Measurements from ENCODE around the gene CFAP53. TPM values are rescaled to one million over a fixed set of nuclear protein-coding genes. Genes with fewer than 3 reads are reported as not detected.
"Not testable (repeated sequence)": the region's sequence is repeated elsewhere in the genome, so short reads cannot be mapped to it uniquely, and the experiment has no call there.

CFAP53 gene
- total RNA-seq, 1 experiment from 2014 or later: 1.0 TPM

DNA sequence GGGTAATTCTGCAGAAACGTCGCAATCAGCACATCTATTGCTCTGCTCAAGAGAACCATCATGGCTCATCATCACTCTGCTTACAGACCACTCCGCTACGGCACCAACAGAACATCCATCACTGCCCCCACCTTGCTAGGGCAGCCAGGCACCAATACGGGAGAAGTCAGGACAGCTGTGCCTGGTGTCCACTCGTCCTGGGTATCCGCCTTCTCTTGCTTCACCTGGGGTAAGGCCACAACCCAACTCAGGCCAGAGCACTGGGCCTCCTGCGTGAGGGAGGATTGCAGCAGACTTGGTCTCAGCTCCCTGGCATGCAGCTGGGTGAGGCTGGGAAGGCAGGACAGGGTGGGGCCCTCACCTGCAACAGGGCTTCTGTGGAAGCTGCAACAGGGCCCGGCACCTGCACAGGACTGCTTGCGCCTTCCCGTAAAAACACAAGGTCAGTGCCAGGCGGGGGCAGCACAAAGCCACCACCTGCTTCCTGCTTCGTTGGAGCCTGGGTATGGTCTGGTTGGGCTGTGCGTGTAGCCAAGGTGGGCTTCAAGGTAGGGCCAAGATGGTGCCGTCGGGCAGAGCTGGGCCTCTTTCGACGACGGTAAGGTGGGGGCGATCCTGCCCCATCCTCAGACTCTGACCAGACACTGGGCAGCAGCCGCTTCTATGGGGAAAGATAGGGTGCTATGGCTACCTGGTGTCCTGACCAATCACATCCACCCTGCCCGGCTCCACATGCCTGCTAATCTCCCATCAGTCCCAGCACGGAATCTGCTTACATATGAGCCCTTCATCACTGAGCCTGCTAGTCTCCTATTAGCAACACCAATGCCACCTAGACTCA, 7.1 kb upstream of the CFAP53 start:
- DNase-seq (ENCODE audit: low spot score): no peak

- DNase-seq (ENCODE audit: low spot score): no peak
Measured at GRCh38 chr18:50272568-50272967, 6.3 kb upstream of the CFAP53 start.

DNA sequence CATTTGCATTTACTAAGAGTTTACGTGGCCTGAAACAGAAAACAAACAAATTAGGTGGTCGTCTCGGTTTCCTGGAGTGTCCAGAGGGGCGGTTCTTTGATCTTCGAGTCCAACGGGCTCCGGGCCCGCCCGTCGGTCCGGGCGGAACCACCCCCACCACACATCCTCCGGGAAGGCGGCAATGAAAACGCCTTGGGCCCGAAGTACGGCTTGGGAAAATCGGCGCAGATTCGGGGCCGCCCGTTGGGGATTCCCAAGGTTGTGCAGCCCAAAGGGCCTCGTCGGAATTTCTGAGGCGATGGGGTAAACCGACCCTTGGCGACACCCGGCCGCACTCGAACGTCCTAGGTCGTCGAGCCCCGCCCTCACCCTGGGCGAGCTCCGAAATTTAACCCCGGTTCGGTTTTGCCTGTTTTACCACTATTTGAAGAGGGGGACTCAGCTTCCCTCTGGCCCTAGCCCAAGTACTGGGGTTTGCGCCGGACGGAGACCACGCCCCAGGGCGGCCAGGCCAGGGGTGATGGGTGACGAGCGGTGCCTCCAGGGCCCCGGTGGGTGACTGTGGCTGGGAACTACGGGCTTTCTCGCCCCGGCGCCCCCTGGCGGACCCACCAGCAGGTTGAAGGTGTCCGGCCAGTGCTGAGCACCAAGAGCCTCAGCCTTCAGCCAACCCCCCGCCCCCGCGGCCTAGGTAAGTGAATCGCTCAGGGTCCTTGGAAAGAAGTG, 1.9 kb upstream of the CFAP53 start:
- DNase-seq (ENCODE audit: low spot score): no peak

- no peak for DNase-seq (ENCODE audit: low spot score)
Measured at GRCh38 chr18:50262977-50263376, 3.3 kb downstream of the CFAP53 start.

DNA sequence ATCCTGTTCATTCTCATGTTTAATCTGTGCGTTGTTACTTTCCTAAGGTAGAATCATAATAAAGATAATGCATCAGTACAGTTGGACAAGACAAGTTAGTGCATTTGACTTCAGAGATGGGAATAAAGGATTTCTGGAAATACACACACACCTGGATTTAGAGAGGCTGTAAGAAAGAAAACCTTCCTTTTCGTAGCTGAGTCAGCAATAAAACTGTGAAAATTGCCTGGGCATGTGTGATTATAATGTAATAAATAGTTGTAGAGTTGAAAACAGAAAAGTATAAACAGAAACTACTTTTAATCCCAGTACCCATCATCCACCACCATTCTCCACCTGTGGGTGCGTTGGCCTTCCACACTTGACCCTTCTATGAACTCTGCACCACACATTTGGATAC, 15.4 kb downstream of the CFAP53 start:
- DNase-seq (ENCODE audit: low spot score): no peak

DNA sequence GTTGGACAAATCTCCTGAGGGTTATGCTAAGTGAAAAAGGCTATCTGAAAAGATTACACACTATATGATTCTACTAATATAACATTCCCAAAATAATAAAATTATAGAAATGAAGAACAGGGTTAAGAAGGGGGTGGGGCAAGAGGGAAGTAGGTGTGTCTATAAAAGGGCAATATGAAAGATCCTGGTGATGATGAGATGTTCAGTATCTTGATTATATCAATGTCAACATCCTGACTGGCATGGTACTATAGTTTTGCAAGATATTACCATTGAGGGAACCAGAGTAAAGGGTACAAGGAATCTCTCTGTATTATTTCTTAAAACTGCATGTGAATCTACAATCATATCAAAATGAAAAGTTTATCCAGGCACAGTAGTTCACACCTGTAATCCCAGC, 16.7 kb downstream of the CFAP53 start:
- DNase-seq (ENCODE audit: low spot score): no peak

DNA sequence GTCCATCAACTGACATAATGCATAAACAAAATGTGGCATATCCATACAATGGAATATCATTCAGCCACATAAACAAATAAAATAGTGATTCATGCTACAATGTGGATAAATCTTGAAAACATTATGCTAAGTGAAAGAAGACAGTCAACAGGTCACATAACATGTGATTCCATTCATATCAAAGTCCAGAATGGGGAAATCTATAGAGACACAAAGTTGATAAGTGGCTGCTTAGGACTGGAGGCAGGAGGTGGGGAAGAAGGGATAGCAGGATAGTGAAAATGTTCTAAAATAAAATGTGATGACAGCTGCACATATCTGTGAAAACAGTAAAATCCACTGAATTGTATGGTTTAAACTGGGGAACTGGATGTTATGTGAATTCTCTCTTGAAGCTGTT, 18.7 kb downstream of the CFAP53 start:
- DNase-seq (ENCODE audit: low spot score): no peak

DNA sequence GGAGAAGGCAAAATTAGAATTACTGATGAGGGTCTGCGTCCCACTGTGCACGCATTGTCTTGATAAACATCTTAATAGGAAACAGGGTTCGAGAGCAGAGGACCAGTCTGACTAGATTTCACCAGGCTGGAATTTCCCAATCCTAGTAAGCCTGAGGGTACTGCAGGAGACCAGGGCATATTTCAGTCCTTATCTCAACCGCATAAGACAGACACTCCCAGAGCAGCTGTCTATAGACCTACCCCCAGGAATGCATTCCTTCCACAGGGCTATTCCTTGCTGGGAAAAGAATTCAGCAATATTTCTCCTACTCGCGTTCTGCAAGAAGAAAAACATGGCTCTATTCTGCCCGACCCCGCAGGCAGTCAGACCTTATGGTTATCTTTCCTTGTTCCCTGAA, 24.5 kb downstream of the CFAP53 start:
- DNase-seq (ENCODE audit: low spot score): not testable (repeated sequence)

GRCh38 chr18:50240080-50240563, 26.2 kb downstream of the CFAP53 start:
- DNase-seq (ENCODE audit: low spot score): no peak

DNA sequence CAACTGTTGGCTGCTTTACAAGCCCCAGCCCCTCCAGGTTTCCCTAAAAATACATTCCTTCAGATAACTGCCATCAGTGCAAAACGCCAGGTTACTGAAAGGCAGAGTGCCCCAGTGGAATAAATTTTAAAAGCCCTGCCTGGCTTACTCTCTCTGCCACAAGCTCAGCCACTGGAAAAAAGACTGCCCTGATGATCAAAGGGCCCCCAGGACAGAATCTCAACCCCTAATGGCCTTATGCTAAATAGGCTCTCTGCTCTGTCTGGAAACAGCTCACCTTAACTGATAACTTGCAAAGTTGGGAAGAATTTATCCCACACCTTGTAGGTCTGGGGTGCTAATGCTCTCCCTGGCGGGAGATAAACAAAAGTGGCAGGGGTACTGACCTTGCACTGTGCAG, 33.9 kb downstream of the CFAP53 start:
- no peak for DNase-seq (ENCODE audit: low spot score)

DNA sequence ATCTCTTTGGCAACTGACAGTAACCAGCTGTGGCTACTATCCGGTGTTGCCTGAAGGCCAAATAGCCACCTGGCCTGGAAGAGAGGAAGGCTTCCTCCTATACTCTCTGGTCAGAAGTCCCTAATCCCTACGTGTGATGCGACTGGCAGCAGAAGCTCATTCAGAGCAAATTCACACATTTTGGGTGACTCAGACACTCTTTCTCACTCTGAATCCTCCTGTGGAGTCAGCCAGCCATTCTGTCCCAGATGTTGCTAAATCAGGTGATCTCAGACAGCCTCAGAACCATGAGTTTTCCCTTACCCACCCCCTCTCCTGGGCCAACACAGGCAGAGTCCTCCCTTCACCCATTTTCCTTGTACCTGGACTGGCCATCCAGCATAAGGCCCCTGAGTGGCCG, 34.7 kb downstream of the CFAP53 start:
- DNase-seq (ENCODE audit: low spot score): no peak

DNA sequence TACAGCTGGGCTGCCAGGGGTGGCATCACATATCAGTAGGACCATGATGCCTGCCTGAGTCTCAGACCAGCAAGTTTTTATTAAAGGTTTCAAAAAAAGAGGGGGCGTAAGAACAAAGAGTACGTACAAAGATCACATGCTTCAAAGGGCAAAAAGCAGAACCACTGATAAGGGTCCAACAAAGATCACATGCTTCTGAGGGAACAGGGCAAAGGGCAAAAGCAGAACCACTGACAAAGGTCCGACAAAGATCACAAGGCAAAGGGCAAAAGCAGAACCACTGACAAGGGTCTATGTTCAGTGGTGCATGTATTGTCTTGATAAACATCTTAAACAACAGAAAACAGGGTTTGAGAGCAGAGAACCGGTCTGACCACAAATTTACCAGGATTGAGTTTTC, 46.0 kb downstream of the CFAP53 start:
- not testable (repeated sequence) for DNase-seq (ENCODE audit: low spot score)

GRCh38 chr18:50218432-50219197, 47.7 kb downstream of the CFAP53 start:
- no peak for DNase-seq (ENCODE audit: low spot score)

DNA sequence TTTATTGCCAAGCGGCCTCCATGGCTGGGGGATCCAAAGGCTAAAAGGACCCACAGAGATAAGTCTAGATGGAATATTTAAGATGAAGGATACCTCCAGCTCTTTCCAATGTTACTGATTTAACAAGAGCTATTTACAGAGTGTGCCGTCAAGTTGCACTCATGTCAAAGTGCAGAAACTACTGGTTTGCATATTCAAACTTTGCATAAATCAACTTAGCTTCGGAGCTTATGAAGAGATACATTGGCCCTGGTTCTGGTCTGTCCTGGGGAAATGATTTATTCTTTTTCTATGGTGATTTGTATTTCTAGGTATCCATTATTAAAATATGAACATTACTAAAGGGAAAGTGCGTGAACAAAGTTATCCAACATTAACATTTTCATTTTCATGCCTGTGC, 57.0 kb downstream of the CFAP53 start:
- no peak for DNase-seq (ENCODE audit: low spot score)

DNA sequence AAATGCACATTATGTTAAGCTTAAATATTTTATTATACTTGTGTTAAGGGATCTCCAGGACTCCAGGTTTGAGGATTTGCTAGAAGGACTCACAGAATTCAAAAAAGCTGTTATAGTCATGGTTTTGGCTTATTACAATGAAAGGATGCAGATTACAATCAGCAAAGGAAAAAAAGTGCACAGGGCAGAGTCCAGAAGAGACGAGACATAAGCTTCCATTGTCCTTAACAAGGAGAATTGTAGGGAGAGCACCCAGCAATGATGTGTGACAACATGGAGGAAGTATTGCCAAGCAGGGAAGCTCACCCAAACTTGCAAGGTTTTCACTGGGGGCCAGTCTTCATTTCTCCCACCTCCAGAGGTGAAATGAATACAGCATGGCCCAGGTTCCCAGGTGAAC, 58.6 kb downstream of the CFAP53 start:
- DNase-seq (ENCODE audit: low spot score): no peak

GRCh38 chr18:50203801-50204604, 62.3 kb downstream of the CFAP53 start:
- DNase-seq (ENCODE audit: low spot score): peak; percentile 32

GRCh38 chr18:50201476-50202018, 64.7 kb downstream of the CFAP53 start:
- no peak for DNase-seq (ENCODE audit: low spot score)

GRCh38 chr18:50199921-50200320, 66.4 kb downstream of the CFAP53 start:
- no peak for DNase-seq (ENCODE audit: low spot score)

GRCh38 chr18:50199346-50199855, 66.9 kb downstream of the CFAP53 start:
- DNase-seq (ENCODE audit: low spot score): no peak

GRCh38 chr18:50196261-50196660, 70.0 kb downstream of the CFAP53 start:
- DNase-seq (ENCODE audit: low spot score): no peak

DNA sequence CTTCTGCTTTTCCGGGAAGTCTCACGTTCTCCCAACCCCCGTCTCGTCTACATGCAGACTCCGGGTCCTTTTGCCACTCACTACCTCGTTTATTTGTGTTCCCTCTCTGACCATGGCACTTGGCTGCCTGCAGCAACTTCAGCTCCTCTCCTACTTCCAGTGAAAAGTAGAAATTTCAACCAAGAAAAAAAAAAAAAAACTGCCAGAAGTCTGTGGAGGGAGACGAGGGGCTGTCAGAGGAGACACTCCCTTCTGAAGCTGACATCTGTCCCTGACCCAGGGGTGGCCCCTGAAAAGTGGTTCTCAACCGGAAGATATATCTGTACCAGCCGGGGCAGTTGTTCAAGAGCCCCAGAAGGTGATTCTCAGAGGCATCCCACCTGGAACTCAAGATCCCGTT, 70.6 kb downstream of the CFAP53 start:
- DNase-seq (ENCODE audit: low spot score): no peak
